Hepatocyte (in vitro differentiated cells): ENCODE results near the gene PLVAP. TPM values are rescaled to one million over a fixed set of nuclear protein-coding genes. Genes with fewer than 3 reads are reported as not detected.

Experiments used
- DNase-seq: peaks from one replicate; pipeline ENCODE4 v3.0.0-alpha.2; 2016; ENCODE audit warnings: low spot score
- H2AFZ ChIP-seq: fragments of 200-600 bp; sonication (generic); 2 replicates; pipeline ENCODE4 v1.6.0; 2016; ENCODE audit warnings: antibody characterized with exemption, mild to moderate bottlenecking
- H3K27ac ChIP-seq: fragments of 200-600 bp; sonication (generic); 2 replicates; pipeline ENCODE4 v1.5.1; 2016; ENCODE audit warnings: mild to moderate bottlenecking
- H3K27me3 ChIP-seq: fragments of 200-600 bp; sonication (generic); 2 replicates; pipeline ENCODE4 v1.6.1; 2016
- H3K36me3 ChIP-seq: fragments of 200-600 bp; sonication (generic); replicated peaks from 2 replicates; pipeline ENCODE4 v1.5.1; 2016; ENCODE audit warnings: low read depth; ENCODE audit not compliant: insufficient read depth
- H3K4me1 ChIP-seq: fragments of 200-600 bp; sonication (generic); 2 replicates; pipeline ENCODE4 v1.5.1; 2016; ENCODE audit warnings: mild to moderate bottlenecking, moderate library complexity; ENCODE audit not compliant: insufficient read depth
- H3K4me2 ChIP-seq: fragments of 200-600 bp; sonication (generic); 2 replicates; pipeline ENCODE4 v1.6.0; 2016
- H3K4me3 ChIP-seq: fragments of 200-600 bp; sonication (generic); 2 replicates; pipeline ENCODE4 v1.5.1; 2016; ENCODE audit warnings: mild to moderate bottlenecking
- H3K79me2 ChIP-seq: fragments of 200-600 bp; sonication (generic); 2 replicates; pipeline ENCODE4 v1.6.0; 2017; ENCODE audit warnings: mild to moderate bottlenecking
- H3K9me2 ChIP-seq: fragments of 200-600 bp; sonication (generic); replicated peaks from 2 replicates; pipeline ENCODE4 v1.6.0; 2017; ENCODE audit warnings: mild to moderate bottlenecking; ENCODE audit not compliant: insufficient read depth
- H3K9me3 ChIP-seq: fragments of 200-600 bp; sonication (generic); 2 replicates; pipeline ENCODE4 v1.5.1; 2016; ENCODE audit warnings: low read depth, mild to moderate bottlenecking
- H4K20me1 ChIP-seq: fragments of 200-600 bp; sonication (generic); 2 replicates; pipeline ENCODE4 v1.6.0; 2016; ENCODE audit warnings: mild to moderate bottlenecking; ENCODE audit not compliant: insufficient read depth, poor library complexity, severe bottlenecking
- EZH2 ChIP-seq: fragments of 200-600 bp; sonication (generic); IDR thresholded peaks from 2 replicates; pipeline ENCODE4 v1.6.1; 2016; ENCODE audit warnings: antibody characterized with exemption, mild to moderate bottlenecking, borderline replicate concordance
- EZH2phosphoT487 ChIP-seq: fragments of 200-600 bp; sonication (generic); IDR thresholded peaks from one replicate; pipeline ENCODE4 v1.6.1; 2018; ENCODE audit warnings: antibody characterized with exemption, mild to moderate bottlenecking, low read depth, moderate library complexity; ENCODE audit not compliant: unreplicated experiment, severe bottlenecking
- WGBS: methylation state at CpG from one replicate; pipeline ENCODE4 v1.1.6; 2016; ENCODE audit warnings: low lambda C conversion rate; ENCODE audit errors: missing lambda C conversion rate; 5-methylcytosine and 5-hydroxymethylcytosine counted together
- polyA plus RNA-seq: library from polyadenylated mRNA; unstranded; fragments of >200 nt; fragmentation: Nextera tagmentation; extraction: Ambion mirVana; gene quantifications from 2 replicates; pipeline ENCODE4 v1.2.1, GENCODE V29; 2016
- total RNA-seq: library from RNA; depleted of rRNA; stranded (reverse); fragments of >200 nt; gene quantifications from 2 replicates; pipeline ENCODE4 v1.2.3, GENCODE V29; 2014
- TF ChIP-seq, protein P1 (sequence below): fragments of 200-600 bp; sonication (generic); IDR thresholded peaks from 2 replicates; pipeline ENCODE4 v1.5.1; 2016; ENCODE audit warnings: antibody characterized with exemption, mild to moderate bottlenecking; ENCODE audit not compliant: poor library complexity

Gene PLVAP
- total and polyA plus RNA-seq, 2 experiments from 2014 or later, result 1.4 to 5.3 TPM

DNA sequence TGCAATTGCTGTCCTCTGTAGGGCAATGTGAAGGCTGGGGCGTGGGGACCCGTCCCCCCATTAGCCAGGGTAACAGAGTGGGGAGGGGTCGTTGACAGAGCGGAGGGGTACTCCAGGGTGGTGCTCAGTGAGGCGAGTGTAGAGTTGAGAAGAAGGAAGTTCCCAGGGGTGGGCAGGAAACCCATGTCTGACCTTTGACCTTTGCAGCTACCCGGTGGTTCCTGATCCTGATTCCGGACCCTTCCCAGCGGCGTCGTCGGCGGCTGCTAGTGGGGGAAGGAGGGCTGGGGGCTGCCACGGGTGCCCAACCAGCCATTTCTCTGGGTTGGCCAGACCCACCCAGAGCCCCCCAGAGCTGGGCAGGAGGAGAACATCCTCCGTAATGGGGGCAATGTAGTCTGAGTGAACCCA lies 2.1 kb upstream of the PLVAP start:
- Histone ChIP-seq H3K9me3 (no peaks in the 10 kb centered on the region), H3K4me3 (no peak overlapping the region), H3K9me2 (no peaks in the 10 kb centered on the region), H2AFZ (no peak overlapping the region), H3K4me1 (no peaks in the 10 kb centered on the region), H3K4me2 (no peak overlapping the region), H3K27ac (no peak overlapping the region), H3K27me3 (no peaks in the 10 kb centered on the region), H3K79me2 (no peaks in the 10 kb centered on the region), H3K36me3 (no peaks in the 10 kb centered on the region), H4K20me1 (no peaks in the 10 kb centered on the region)
- TF ChIP-seq EZH2phosphoT487, result no peak
- TF ChIP-seq, protein P1, sequence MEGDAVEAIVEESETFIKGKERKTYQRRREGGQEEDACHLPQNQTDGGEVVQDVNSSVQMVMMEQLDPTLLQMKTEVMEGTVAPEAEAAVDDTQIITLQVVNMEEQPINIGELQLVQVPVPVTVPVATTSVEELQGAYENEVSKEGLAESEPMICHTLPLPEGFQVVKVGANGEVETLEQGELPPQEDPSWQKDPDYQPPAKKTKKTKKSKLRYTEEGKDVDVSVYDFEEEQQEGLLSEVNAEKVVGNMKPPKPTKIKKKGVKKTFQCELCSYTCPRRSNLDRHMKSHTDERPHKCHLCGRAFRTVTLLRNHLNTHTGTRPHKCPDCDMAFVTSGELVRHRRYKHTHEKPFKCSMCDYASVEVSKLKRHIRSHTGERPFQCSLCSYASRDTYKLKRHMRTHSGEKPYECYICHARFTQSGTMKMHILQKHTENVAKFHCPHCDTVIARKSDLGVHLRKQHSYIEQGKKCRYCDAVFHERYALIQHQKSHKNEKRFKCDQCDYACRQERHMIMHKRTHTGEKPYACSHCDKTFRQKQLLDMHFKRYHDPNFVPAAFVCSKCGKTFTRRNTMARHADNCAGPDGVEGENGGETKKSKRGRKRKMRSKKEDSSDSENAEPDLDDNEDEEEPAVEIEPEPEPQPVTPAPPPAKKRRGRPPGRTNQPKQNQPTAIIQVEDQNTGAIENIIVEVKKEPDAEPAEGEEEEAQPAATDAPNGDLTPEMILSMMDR, result no peak
- TF ChIP-seq EZH2, result no peak
- WGBS, result 38% methylated on average over 14 of the region's 14 CpGs
- no peak for DNase-seq

DNA sequence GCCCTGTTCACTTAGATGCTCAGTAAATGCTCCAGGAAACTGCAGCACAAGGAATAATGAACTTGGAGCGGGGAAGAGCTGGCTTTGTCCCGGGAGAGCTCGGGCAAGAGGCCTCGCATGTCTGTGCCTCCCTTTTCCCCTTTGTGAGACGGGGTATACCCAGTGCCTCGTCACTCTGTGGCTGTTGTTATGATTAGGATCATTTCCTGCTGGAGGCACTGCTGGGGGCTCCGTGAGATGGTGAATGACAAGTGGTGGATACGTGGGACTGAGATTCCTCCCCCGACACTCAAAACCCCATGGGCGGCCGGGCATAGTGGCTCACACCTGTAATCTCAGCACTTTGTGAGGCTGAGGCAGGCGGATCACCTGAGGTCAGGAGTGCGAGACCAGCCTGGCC lies 1.1 kb upstream of the PLVAP start:
- no peak overlapping the region for H3K27ac ChIP-seq
- H3K4me2 ChIP-seq, result no peak overlapping the region
- H3K9me3 ChIP-seq, result no peaks in the 10 kb centered on the region
- no peaks in the 10 kb centered on the region for H3K9me2 ChIP-seq
- no peak for TF ChIP-seq EZH2phosphoT487
- TF ChIP-seq, protein P1, result no peak
- TF ChIP-seq EZH2, result no peak
- H3K4me1 ChIP-seq, result no peaks in the 10 kb centered on the region
- H3K79me2 ChIP-seq, result no peaks in the 10 kb centered on the region
- H4K20me1 ChIP-seq, result no peaks in the 10 kb centered on the region
- H3K36me3 ChIP-seq, result no peaks in the 10 kb centered on the region
- H2AFZ ChIP-seq, result no peak overlapping the region
- H3K4me3 ChIP-seq, result no peak overlapping the region
- 74% methylated on average over 13 of the region's 13 CpGs for WGBS
- DNase-seq, result no peak
- no peaks in the 10 kb centered on the region for H3K27me3 ChIP-seq

DNA sequence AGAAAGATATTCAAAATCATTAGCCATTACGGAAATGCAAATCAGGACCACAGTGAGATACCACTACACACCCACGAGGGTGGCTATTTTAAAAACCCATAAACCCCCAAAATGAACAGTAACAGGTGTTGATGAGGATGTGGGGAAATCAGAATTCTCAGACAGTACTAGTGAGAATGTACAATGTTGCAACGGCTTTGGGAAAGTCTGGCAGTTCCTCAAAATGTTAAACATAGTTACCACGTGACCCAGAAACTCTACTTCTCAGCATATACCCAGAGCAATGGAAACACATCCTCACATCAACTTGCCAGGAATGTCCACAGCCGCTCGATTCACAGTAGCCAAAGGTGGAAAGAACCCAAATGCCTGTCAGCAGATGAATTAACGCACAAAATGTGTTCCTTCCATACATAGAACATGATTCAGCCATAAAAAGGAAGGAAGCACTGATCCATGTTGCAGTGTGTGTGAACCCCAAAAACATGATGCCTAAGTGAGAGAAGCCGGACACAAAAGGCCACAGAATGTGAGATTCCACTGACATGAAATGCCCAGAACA lies 7.0 kb downstream of the PLVAP start:
- Histone ChIP-seq H2AFZ (no peak overlapping the region), H3K36me3 (no peaks in the 10 kb centered on the region), H4K20me1 (no peaks in the 10 kb centered on the region), H3K4me3 (no peak overlapping the region), H3K79me2 (no peaks in the 10 kb centered on the region), H3K27ac (no peak overlapping the region), H3K4me2 (no peak overlapping the region), H3K9me2 (no peaks in the 10 kb centered on the region), H3K4me1 (no peaks in the 10 kb centered on the region), H3K27me3 (no peaks in the 10 kb centered on the region), H3K9me3 (no peaks in the 10 kb centered on the region)
- DNase-seq, result no peak
- whole genome bisulfite sequencing, result 84% methylated on average over 8 of the region's 8 CpGs
- TF ChIP-seq, protein P1, result no peak
- TF ChIP-seq EZH2 (no peak), EZH2phosphoT487 (no peak)
